Kidney tubule cell (primary cell): Measurements from ENCODE around the gene DEFB113.

ENCODE experiments used
- DNase-seq: peaks from one replicate; pipeline ENCODE4 v3.0.0-alpha.2; 2018; ENCODE audit warnings: low spot score

The DEFB113 gene

DNA sequence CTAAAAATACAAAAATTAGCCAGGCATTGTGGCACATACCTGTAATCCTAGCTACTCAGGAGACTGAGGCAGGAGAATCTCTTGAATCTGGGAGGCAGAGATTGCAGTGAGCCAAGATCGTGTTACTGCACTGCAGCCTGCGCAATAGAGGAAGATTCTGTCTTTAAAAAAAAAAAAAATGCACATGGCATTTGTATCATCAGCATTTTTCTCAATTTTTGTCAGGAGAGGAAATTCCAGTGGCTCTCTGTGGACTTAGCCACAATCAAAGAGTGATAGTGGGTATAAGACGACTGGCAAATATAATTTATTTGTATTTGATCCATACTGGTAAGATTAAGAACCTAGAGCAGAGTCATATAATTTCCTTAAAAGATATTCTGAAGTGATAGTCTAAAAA is 34.0 kb downstream of the DEFB113 start:
- no peak for DNase-seq

DNA sequence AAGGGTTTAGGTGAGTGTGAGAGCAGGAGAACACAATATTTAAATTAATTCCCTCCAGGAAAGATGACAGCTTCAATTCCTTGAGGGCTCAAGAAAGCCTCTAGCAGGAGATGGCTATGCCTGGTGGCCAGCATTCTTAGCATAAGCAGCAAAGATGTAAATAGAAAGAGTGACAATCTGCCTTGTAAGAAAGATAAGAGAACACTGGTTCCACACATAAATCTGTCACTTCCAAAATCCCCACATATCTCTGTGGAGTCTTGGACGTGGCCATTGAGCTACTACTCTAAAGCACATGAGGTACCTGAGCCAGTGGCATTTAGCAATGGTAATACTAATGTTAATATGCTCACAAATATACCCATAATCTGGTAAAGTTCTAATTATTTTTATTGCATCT is 34.7 kb downstream of the DEFB113 start:
- DNase-seq: no peak

DNA sequence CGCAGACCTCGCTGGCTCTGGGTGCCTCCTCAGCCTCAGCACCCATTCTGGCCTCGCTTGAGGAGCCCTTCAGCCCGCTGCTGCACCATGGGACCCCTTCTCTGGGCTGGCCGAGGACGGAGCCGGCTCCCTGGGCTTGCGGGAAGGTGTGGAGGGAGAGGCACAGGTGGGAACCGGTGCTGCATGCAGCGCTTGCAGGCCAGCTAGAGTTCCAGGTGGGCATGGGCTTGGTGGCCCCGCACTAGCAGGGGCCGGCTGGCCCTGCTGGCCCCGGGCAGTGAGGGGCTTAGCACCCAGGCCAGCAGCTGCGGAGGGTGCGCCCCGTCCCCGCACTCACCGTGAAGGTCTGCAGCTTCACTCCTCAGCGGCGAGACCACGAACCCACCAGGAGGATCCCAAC is 35.9 kb downstream of the DEFB113 start:
- no peak for DNase-seq

DNA sequence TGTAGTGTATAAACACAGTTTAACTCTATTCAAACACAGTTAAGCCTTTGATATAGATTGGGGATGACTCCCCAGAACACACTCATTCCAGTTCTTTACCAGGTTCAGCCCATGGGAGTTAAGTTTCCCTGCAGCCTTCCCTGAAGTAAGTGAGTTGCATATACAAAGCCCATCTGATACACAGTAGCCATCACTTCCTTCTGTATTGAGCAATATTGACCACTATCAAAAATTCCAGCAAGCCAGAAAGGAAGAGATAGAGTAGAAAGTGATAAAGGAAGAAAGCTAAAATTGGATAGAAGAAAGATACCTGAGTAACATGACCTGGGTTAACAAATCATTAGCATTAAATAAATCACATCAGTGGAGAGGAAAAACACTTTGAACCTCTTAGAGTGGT is 40.1 kb downstream of the DEFB113 start:
- no peak for DNase-seq

DNA sequence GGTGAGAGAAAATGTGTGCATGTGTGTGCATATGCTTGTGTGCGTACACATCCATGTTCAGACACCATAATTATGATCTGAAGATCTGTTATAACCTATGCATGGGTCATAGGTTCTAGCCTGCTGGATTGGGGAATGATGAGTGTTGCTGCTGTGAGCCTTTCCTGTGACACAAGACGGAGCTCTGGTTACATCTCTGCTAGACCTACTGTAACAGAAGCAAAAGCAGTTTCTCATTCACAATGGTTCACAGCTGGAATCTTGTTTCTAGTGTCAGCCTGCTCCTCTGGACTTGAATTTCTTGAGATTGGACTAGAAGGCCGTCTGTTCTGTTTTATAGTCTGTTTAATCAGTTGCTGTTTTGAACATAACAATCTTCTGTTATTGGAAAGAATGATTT is 45.6 kb downstream of the DEFB113 start:
- DNase-seq: no peak

DNA sequence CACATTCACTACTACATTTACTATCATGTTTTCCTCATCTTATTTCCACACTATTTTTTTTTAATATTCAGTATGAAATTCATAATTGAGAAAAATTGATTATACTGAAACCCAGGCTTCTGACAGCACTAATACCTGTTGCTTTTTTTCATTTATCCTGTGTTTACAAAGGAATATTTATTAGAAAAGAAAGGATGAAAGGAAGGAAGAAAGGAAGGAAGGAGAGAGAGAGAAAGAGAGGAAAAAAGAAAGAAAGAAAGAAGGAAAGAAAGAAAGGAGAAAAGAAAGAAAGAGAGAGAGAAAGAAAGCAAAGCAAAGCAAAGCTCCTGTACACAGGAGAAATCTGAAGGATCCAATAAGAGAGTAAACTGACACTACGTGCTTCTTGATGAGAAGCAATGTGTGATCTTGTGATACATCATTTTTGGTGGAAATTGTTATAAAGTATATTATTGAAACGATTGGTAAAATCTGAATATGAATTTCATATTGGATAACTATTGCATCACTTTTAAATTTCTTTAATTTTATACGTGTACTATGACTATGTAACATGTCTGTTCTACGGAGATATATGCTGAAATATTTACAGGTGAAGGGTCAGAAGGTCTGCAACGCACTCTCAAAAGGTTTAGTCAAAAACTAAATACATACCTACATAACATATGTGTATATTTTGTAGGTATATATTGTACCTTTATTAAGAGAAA is 49.3 kb downstream of the DEFB113 start:
- DNase-seq: no peak

DNA sequence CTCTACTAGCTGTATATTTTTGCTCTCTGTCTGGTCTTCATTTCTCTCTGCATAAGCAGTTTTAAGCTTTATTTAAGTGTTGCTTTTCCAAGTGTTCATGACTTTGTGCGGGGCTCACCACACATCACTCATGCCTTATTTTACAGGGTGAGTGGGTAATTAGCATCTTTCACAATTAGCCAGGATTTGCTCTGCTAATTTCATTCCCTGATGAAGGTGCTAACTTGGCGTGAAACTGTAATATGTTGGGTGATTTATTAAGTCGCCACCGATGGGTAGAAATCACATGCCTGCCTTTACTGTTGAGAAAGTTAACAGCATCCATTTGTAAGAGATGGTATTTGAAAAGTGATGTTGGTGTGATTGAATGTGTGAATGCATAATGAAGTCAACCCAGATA is 50.2 kb downstream of the DEFB113 start:
- no peak for DNase-seq

DNA sequence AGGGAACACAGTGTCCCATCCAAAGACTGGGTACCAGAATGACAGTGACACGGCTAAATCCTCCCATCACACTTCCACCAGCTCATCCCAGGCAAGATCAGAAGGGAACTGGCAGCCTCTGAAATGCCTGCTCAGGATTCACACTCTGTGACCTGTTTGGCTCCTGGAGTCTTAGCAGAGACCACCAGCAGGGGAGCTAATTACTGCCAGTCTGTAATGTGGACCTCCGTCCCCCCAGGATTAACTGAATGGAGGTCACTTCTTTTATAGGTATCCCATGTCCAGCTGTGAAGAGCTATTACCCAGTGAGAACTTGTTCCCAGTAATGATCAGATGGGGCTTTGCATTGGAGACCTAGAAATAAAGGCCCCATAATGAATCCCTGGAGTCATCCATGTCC is 50.6 kb downstream of the DEFB113 start:
- DNase-seq: no peak
